ENCODE measurements around the gene RHOG.

The RHOG gene

DNA sequence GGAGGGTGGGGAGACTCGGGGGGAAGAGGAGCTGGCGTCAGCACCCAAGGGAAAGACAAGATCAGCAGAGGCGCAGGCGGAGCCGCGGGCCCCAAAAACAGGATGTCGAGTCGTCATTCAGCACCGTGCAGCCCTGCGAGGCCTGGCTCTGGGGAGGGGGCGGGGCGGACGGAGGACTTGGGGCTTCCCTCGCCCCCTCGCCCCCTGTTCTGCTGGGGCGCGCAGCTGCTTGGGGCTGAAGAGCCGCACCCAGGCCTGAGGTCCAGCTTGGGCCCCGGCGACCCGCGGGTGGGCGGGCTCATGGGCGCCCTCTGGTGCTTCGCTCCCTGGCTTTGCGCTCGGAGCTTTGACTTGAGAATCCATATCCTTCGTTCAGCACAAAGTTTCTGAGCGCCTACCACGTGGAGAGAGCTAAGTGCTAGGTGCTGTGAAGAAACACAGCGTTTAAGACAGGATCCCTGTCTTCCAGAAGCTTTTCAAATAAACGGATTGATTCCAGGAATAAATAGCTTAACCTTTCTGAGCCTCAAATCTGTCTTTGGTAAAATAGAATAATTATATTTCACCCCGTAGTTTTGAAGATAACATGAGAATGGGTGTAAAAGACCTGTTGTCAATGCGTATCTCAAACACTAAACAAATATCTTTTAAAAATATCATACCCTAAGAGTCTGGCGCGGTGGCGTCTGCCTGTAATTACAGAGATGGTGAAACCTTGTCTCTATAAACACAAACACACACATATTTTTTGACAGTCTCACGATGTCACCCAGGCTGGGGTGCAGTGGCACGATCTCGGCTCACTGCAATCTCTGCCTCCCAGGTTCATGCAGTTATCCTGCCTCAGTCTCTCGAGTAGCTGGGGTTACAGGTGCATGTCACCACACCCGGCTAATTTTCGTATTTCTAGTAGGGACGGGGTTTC is 929 bp upstream of the RHOG start:
- no peaks in the 10 kb centered on the region for H3K27me3 ChIP-seq (ENCODE audit: control insufficient read depth in 1 of 2, insufficient read depth in 2 of 2, low read length in 2 of 2)
- H3K9me3 ChIP-seq (ENCODE audit: low read length) = no peaks in the 10 kb centered on the region
- H3K36me3 ChIP-seq (ENCODE audit: insufficient read depth, low read length) = no peaks in the 10 kb centered on the region
- H3K4me3 ChIP-seq (ENCODE audit: low read depth in 1 of 2, low read length in 2 of 2) = peak overlapping the region; percentile 57 to 95
- H3K9ac ChIP-seq (ENCODE audit: low read length) = peak overlapping the region; percentile 24
- peaks cover 39% of the 10 kb centered on the region for H3K4me1 ChIP-seq (ENCODE audit: insufficient read depth, low read length)
- peak overlapping the region; percentile 93 for H3K27ac ChIP-seq (ENCODE audit: low read depth, low read length)

DNA sequence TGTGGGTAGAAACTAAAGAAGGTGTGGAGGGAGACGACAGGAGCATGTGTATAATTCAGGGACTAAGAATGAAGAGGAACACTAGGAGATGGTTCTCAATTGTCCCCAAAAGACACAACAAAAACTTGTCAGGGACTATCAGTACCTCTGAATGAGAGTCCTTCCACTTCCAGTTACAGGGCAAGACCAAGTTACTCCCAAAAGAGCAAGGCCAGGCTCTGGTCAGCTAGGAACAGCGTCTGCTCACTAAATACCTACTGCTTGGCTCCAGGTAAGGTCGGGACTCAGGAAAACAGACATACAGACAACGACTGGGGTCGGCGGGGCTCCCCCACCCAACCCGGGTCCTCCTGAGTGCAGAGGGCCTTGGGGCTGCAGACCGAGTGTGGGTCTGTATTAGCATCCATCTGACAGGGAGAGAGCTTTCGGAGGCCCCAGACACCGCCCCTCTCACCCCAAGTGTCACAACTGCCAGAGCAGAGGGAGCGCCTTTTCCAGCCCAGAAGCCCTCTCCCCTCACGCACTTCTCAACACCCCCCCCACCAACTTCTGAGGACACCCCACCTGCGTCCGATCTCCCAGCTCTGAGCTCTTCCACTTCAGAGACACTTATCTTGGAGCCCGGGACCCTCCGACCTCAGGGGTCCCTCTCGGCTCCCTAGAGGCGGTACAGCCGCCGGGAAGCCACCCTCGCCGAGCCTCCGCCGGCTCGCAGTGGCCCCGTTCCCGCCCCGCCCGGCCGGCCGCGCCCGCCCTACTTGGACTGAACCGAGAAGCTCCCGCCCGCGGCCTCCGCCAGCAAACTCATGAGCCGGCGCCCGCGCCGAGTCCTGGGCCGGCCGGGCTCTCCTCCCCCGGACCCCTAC is 522 bp downstream of the RHOG start:
- H3K27me3 ChIP-seq (ENCODE audit: control insufficient read depth in 1 of 2, insufficient read depth in 2 of 2, low read length in 2 of 2) = no peaks in the 10 kb centered on the region
- H3K4me1 ChIP-seq (ENCODE audit: insufficient read depth, low read length) = peaks cover 47% of the 10 kb centered on the region
- peak overlapping the region; percentile 81 for H3K9ac ChIP-seq (ENCODE audit: low read length)
- no peaks in the 10 kb centered on the region for H3K9me3 ChIP-seq (ENCODE audit: low read length)
- H3K36me3 ChIP-seq (ENCODE audit: insufficient read depth, low read length) = no peaks in the 10 kb centered on the region
- H3K4me3 ChIP-seq (ENCODE audit: low read depth in 1 of 2, low read length in 2 of 2) = peak overlapping the region; percentile 87 to 95
- peak overlapping the region; percentile 84 for H3K27ac ChIP-seq (ENCODE audit: low read depth, low read length)

DNA sequence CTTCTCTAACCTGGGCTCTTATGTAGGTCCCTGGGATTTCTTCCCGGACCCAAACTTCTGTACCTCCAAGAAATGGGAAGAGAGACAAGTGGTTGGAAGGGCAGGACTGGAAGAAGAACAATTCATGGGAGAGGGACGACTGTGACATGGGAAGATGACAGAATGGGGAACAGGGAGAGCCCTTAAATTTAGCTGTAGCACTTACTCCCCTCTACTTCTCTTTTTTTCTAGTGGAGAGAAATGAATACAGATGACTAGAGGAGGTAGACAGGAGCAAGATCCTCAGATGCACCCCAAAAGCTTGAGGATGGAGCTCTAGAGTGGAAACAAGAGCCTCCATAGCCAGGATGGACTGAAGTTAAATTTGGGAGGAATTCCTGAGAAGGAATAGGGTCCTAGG is 2.3 kb downstream of the RHOG start:
- no peak overlapping the region for H3K4me3 ChIP-seq (ENCODE audit: low read depth in 1 of 2, low read length in 2 of 2)
- H3K27me3 ChIP-seq (ENCODE audit: control insufficient read depth in 1 of 2, insufficient read depth in 2 of 2, low read length in 2 of 2) = no peaks in the 10 kb centered on the region
- no peaks in the 10 kb centered on the region for H3K9me3 ChIP-seq (ENCODE audit: low read length)
- peaks cover 58% of the 10 kb centered on the region for H3K4me1 ChIP-seq (ENCODE audit: insufficient read depth, low read length)
- no peaks in the 10 kb centered on the region for H3K36me3 ChIP-seq (ENCODE audit: insufficient read depth, low read length)
- no peak overlapping the region for H3K9ac ChIP-seq (ENCODE audit: low read length)
- H3K27ac ChIP-seq (ENCODE audit: low read depth, low read length) = no peak overlapping the region

DNA sequence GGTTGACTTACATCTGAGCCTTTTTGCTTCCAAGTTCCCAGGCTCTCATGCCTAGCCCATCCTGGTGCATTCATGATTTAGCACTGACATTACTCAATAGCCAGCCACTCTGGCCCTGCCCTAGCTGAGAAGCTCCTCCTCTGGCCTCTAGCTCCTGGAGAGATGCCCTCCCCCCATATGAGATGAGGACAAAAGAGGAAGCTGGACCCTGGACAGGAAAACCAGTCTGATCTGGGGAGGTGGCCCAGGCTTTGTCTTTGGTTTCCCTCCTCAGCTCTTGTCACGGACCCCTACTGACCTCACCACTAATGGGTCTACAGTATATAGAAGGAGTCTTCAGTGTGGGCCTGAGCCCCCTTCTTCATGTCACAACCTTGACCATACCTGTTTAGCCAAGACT is 3.0 kb downstream of the RHOG start:
- Histone ChIP-seq H3K27ac (ENCODE audit: low read depth, low read length) (no peak overlapping the region), H3K4me1 (ENCODE audit: insufficient read depth, low read length) (peaks cover 58% of the 10 kb centered on the region), H3K9me3 (ENCODE audit: low read length) (no peaks in the 10 kb centered on the region), H3K9ac (ENCODE audit: low read length) (no peak overlapping the region), H3K27me3 (ENCODE audit: control insufficient read depth in 1 of 2, insufficient read depth in 2 of 2, low read length in 2 of 2) (no peaks in the 10 kb centered on the region), H3K36me3 (ENCODE audit: insufficient read depth, low read length) (no peaks in the 10 kb centered on the region), H3K4me3 (ENCODE audit: low read depth in 1 of 2, low read length in 2 of 2) (no peak overlapping the region)

DNA sequence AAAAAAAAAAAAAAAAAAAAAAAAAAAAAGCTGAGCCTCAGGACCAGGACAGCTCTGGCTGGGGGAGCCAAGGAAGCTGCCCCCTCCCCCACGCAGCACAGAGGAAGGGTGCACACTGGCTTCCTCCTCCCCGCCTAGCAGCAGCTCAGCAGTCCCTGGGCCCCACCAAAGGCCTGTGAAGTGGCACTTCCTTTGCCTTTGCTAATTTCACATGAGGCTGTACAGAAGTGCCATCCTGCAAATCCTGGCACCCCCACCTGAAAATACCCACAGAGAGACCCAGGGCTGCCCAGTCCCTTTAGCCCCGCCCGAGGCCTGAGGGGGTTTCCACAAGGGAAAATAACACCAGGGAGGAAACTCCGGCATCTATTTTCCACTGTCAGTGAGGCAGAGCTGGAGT is 3.9 kb downstream of the RHOG start:
- H3K27me3 ChIP-seq (ENCODE audit: control insufficient read depth in 1 of 2, insufficient read depth in 2 of 2, low read length in 2 of 2) = no peaks in the 10 kb centered on the region
- H3K9me3 ChIP-seq (ENCODE audit: low read length) = no peaks in the 10 kb centered on the region
- no peak overlapping the region for H3K27ac ChIP-seq (ENCODE audit: low read depth, low read length)
- H3K4me3 ChIP-seq (ENCODE audit: low read depth in 1 of 2, low read length in 2 of 2) = no peak overlapping the region
- peaks cover 56% of the 10 kb centered on the region for H3K4me1 ChIP-seq (ENCODE audit: insufficient read depth, low read length)
- H3K9ac ChIP-seq (ENCODE audit: low read length) = no peak overlapping the region
- H3K36me3 ChIP-seq (ENCODE audit: insufficient read depth, low read length) = no peaks in the 10 kb centered on the region

DNA sequence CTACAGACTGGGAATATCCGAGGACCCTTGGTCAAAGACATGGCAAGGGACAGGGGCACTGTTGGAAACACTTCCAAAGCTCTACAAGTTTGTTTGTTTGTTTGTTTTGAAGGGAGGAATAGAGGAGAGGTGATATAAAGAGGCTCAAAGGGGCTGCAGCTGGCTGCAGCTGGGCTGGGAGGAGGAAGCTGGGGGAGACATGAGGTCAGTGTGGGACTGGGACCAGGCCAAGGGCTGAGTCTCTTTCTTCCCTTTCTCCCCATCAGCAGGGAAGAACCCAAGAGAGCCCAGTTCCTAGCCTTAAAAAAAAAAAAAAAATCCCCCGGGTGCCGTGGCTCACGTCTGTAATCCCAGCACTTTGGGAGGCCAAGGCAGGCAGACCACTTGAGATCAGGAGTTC is 5.0 kb downstream of the RHOG start:
- Histone ChIP-seq H3K27me3 (ENCODE audit: control insufficient read depth in 1 of 2, insufficient read depth in 2 of 2, low read length in 2 of 2) (no peaks in the 10 kb centered on the region), H3K4me3 (ENCODE audit: low read depth in 1 of 2, low read length in 2 of 2) (no peak overlapping the region), H3K9me3 (ENCODE audit: low read length) (no peaks in the 10 kb centered on the region), H3K9ac (ENCODE audit: low read length) (no peak overlapping the region), H3K4me1 (ENCODE audit: insufficient read depth, low read length) (peaks cover 53% of the 10 kb centered on the region), H3K36me3 (ENCODE audit: insufficient read depth, low read length) (no peaks in the 10 kb centered on the region), H3K27ac (ENCODE audit: low read depth, low read length) (peak overlapping the region; percentile 43)

DNA sequence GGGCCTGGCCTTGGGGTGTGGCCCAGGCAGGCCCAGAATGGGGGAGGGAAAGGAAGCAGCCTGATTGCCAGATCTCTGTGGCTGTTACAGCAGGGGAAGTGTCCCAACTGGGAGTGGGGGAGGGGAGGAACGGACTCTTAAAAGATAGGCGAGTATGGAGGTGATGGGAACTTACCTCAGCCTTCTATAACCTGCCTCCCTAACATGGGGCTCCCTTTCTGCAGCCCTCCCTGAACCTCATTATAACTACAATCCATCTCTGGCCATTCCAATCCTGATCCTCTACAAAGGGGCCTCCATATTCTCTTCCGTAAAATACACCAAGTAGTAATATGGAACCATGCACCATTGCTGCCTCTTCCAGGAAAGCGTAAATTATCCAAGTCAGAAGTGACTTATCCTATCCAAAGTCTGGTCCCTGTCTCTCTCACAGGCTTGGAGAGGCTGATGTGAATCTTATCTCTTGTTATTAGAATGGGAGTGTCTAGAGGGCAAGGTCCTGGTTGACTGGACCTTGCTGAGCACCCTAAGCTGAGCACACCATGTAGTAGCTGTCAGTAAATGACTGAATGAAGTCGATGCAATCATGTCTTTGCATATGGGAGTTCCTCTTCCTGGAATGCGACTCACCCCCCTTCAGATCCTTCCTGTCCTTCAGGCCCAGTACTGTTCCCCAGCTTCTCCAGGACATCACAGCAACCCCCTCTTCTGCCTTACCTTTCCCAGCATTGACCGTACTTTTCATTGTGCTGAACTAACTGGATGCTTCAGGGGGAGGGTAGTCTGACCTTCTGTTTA is 5.9 kb downstream of the RHOG start:
- H3K4me1 ChIP-seq (ENCODE audit: insufficient read depth, low read length) = peaks cover 51% of the 10 kb centered on the region
- no peak overlapping the region for H3K4me3 ChIP-seq (ENCODE audit: low read depth in 1 of 2, low read length in 2 of 2)
- no peak overlapping the region for H3K9ac ChIP-seq (ENCODE audit: low read length)
- peaks cover 5% of the 10 kb centered on the region for H3K36me3 ChIP-seq (ENCODE audit: insufficient read depth, low read length)
- no peaks in the 10 kb centered on the region for H3K9me3 ChIP-seq (ENCODE audit: low read length)
- H3K27ac ChIP-seq (ENCODE audit: low read depth, low read length) = peak overlapping the region; percentile 16
- no peaks in the 10 kb centered on the region for H3K27me3 ChIP-seq (ENCODE audit: control insufficient read depth in 1 of 2, insufficient read depth in 2 of 2, low read length in 2 of 2)

DNA sequence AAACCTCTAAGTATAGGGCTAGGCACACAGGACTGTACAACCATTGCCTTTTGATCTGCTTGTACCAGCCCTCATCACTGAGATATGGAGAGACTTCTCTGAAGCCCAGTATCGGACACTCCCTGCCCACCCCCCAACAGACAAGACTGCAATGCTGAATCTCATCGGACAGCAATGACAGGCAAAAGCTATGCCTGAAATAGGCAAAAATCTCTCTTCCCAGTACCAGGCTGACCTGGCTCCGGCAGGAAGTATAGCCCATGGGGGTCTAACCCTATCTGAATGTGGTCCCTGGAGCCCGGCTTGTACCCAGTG is 6.5 kb downstream of the RHOG start:
- Histone ChIP-seq H3K36me3 (ENCODE audit: insufficient read depth, low read length) (peaks cover 5% of the 10 kb centered on the region), H3K9ac (ENCODE audit: low read length) (no peak overlapping the region), H3K4me1 (ENCODE audit: insufficient read depth, low read length) (peaks cover 45% of the 10 kb centered on the region), H3K27me3 (ENCODE audit: control insufficient read depth in 1 of 2, insufficient read depth in 2 of 2, low read length in 2 of 2) (no peaks in the 10 kb centered on the region), H3K4me3 (ENCODE audit: low read depth in 1 of 2, low read length in 2 of 2) (no peak overlapping the region), H3K9me3 (ENCODE audit: low read length) (no peaks in the 10 kb centered on the region), H3K27ac (ENCODE audit: low read depth, low read length) (peak overlapping the region; percentile 16)

DNA sequence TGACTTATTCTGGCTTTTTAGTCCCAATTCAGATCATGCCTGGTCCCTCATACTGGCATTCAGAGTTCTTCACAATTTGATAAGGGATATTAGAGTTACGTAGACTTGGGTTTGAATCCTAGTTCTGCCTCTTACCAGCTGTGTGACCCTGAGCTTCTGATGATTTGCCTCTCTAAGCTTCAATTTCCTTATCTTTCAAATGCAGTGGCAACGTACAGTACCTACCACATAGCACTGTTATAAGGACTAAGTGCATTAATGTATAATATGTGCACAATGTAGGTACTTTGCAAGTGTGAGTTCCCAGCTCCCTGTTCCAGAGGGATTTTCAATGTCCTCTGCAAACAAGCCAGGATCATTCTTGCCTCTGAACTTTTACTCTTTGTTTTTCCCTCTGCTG is 7.3 kb downstream of the RHOG start:
- peaks cover 36% of the 10 kb centered on the region for H3K4me1 ChIP-seq (ENCODE audit: insufficient read depth, low read length)
- H3K36me3 ChIP-seq (ENCODE audit: insufficient read depth, low read length) = peaks cover 5% of the 10 kb centered on the region
- H3K4me3 ChIP-seq (ENCODE audit: low read depth in 1 of 2, low read length in 2 of 2) = no peak overlapping the region
- H3K9ac ChIP-seq (ENCODE audit: low read length) = no peak overlapping the region
- no peak overlapping the region for H3K27ac ChIP-seq (ENCODE audit: low read depth, low read length)
- no peaks in the 10 kb centered on the region for H3K27me3 ChIP-seq (ENCODE audit: control insufficient read depth in 1 of 2, insufficient read depth in 2 of 2, low read length in 2 of 2)
- no peaks in the 10 kb centered on the region for H3K9me3 ChIP-seq (ENCODE audit: low read length)

DNA sequence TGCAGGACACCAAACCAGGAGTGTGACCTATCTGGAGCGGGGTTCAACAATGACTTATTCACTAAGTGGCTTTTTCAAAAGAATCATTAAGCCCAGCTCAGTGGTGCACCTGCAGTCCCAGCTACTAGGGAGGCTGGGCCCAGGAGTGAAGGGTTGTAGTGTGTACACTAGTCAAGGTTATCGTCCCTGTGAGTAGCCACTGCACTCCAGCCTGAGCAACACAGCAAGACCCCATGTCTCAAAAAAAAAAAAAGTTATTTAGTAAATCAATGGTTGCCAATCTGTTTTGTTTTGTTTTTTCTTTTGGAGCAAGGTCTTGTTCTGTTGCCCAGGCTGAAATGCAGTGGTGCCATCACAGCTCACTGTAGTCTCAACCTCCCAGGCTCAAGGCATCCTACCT is 7.9 kb downstream of the RHOG start:
- Histone ChIP-seq H3K4me3 (ENCODE audit: low read depth in 1 of 2, low read length in 2 of 2) (no peak overlapping the region), H3K27ac (ENCODE audit: low read depth, low read length) (no peak overlapping the region), H3K4me1 (ENCODE audit: insufficient read depth, low read length) (peaks cover 30% of the 10 kb centered on the region), H3K36me3 (ENCODE audit: insufficient read depth, low read length) (peaks cover 10% of the 10 kb centered on the region), H3K27me3 (ENCODE audit: control insufficient read depth in 1 of 2, insufficient read depth in 2 of 2, low read length in 2 of 2) (no peaks in the 10 kb centered on the region), H3K9ac (ENCODE audit: low read length) (no peak overlapping the region), H3K9me3 (ENCODE audit: low read length) (no peaks in the 10 kb centered on the region)
